NCI-H1105 (cell line): Measurements from ENCODE around the gene DDI2.

ENCODE experiments used
- DNase-seq: peaks from one replicate; lab custom pipeline; 2025; lab: John Stamatoyannopoulos, UW

The DDI2 gene

GRCh38 chr1:15605398-15606383 is 11.6 kb upstream of the DDI2 start:
- no peak for DNase-seq

DNA sequence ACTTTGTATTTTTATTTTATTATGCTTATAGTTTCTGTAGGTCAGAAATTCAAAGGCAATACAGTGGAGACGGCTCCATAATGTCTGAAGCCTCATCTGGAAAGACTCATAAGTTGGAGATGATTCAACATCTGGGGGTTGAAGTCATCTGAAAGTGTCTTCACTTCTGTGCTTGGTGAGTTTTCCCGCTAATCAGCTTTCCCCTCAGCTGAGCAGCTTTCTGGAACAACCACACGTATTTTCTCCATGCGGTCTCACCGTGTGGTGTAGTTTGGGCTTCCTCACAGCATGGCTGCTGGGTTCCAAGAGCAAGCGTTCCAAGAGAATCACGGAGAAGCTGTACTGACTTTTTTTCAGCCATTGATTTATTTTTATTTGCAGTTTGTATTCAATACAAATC is 7.6 kb upstream of the DDI2 start:
- no peak for DNase-seq

GRCh38 chr1:15610167-15610566 is 7.1 kb upstream of the DDI2 start:
- no peak for DNase-seq

- DNase-seq = no peak
Measured at GRCh38 chr1:15616373-15617172, 685 bp upstream of the DDI2 start.

GRCh38 chr1:15618077-15618654 is 908 bp downstream of the DDI2 start:
- peak; percentile 25 for DNase-seq

- no peak for DNase-seq
Measured at GRCh38 chr1:15618655-15619525, 1.6 kb downstream of the DDI2 start.

DNA sequence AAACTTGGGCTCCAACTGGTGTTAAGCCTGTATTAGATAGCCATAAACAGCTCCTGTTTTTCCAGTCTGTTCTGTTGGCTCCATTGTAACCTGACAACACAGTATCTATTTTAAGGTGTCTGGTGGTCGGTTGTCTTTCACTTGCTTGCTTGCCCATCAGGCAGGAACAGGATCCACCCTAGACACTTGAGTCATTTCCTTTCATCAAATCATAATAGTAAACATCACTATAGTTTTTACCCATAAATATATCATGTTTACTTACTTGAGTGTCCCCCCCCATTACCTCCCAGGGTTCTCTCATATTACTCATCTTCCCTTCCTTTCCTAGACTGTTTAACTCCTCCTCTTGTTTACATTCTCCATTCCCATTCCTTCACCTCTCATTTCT is 2.9 kb downstream of the DDI2 start:
- DNase-seq = no peak

- no peak for DNase-seq
Measured at GRCh38 chr1:15620902-15621682, 3.8 kb downstream of the DDI2 start.

DNA sequence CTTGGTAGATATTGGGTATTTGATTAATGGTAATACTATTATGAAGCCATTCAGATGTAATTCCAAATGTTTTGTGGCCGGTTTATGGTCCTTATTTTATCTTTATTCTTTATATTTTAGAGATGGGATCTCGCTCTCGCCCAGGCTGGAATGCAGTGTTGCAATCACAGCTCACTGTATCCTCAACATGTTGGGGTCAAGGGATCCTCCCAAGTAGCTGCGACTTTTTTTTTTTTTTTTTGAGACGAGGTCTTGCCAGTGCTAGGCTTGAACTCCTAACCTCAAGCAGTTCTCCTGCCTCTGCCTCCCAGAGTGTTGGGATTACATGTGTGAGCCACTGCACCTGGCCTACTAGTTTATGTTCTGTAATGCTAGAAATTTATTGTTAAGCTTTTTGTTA is 4.7 kb downstream of the DDI2 start:
- DNase-seq = no peak

DNA sequence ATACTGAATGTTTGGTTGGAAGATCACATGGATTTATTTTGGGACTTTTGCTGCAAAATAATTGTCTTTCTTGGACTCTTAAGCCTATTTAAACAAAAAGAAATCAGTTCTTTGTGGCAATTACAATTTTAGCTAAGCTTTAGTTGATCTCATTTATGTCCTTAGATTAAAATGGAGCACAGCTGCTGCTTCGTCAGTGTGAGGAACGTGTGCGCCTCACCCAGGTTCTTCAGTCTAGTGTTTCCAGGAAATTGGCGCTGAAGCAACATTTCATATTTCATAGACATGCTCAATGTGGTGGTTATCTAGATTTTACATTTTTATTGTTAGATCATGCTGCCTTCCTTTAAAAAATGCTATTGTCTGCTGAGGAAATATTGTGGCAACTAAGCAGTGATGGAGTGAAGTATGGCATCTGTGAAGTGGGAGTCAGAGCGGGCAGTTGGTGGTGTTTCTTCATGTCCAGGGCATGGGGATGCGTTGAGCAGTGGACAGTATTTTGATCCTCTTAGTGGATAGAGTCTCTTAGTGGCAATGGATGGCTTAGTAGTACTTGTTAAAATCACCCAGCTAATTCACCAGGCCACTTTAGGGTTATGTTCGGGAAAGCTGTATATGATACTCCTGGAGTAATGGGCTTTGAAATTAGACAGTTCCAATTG is 5.6 kb downstream of the DDI2 start:
- no peak for DNase-seq

- no peak for DNase-seq
Measured at GRCh38 chr1:15623435-15623834, 6.2 kb downstream of the DDI2 start.

- DNase-seq = no peak
Measured at GRCh38 chr1:15624133-15624714, 7.0 kb downstream of the DDI2 start.

DNA sequence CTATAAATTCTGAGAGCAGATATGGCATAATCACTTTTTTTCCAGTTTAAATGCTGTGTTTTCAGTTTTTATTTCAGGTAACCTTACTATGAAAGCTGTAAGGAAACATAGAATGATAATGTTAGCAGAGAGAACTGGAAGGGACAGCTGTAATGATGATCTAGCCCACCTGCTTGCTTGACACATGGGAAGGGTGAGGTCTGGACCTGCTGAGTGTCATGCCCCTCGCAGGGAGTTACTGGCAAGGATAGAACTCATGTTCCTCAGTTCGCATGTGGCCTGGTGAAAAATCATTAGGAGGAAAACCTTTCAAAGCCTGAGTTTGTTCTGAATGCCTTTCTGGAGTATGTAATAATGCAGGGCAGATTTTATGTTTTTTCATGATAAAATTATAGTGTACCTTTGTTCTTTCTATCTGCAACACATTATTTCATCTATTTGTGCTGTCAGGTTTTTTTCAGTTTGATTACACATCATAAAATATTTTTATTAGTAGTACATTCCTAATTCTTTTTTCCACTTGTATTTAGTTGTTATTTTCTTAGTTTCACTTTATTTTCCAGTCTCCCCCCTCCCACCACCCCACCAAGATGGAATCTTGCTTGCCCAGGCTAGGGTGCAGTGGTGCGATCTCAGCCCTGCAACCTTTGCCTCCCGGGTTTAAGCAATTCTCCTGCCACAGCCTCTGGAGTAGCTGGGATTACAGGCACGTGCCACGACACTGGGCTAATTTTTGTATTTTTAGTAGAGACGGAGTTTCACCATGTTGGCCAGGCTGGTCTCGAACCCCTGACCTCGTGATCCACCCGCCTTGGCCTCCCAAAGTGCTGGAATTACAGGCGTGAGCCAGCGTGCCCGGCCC is 8.0 kb downstream of the DDI2 start:
- DNase-seq = no peak

DNA sequence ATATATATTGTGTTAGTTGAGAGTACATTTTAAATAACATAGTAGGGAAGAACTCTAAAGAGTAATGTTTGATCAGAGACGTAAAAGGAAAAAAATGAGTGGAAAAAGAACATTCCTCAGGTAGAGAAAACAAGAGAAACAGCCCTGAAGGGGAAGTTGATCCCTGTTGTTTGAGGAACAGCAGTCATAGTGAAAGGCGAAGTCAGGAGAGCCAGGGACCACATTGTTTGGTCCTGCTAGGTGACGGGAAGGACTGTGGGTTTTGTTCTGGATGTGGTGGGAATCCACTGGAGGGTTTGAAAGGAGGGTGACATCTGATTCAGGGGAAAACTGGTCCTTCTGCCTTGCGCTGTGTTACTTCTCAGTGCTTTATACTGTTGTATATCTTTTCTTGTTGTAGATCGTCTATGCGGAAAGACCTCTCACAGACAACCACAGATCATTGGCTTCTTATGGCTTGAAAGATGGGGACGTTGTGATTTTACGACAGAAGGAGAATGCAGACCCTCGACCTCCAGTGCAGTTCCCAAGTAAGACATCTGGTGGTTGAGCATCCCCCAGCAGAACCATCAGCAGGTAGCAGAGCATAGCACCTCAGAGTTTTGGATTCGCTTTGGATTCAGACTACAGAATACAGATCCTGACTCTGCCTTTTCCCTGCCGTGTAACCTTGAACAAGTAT is 9.2 kb downstream of the DDI2 start:
- no peak for DNase-seq

- DNase-seq = no peak
Measured at GRCh38 chr1:15627343-15627988, 10.2 kb downstream of the DDI2 start.

- DNase-seq = no peak
Measured at GRCh38 chr1:15628003-15628402, 10.7 kb downstream of the DDI2 start.

GRCh38 chr1:15633756-15634420 is 16.6 kb downstream of the DDI2 start:
- DNase-seq = no peak
